Activated CD4-positive, alpha-beta T cell treated with anti-CD3 and anti-CD28 coated beads for 48 hours (primary cell): ENCODE data around the gene EFR3B.
A peak's percentile ranks its signal among the peaks of the same experiment; 100 is the strongest.
"Not testable (repeated sequence)": the region's sequence is repeated elsewhere in the genome, so short reads cannot be mapped to it uniquely, and the experiment has no call there.

Experiments used
- DNase-seq: peaks from one replicate; pipeline ENCODE4 v3.0.0-alpha.2; 2020

The EFR3B gene

DNA sequence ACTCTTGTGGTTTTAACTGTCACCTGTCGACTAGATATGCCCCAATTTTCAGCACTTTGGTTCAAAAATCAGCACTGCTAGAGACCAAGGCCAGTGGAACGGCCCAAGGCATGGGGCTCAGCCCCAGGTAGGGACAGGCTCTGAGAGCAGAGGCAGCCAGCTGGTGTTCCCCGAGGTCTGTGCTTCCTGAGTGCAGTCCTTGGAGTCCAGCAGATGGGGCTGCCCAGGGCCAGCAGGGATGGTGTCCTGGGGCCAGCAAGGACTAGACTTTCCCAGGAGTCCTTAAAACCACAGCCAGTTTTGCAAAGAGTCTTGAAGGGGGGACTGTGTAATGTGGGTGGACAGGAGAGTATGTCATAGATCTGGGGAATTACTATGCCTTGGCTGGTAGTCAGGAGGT lies 70.2 kb downstream of the EFR3B start:
- DNase-seq, result no peak

DNA sequence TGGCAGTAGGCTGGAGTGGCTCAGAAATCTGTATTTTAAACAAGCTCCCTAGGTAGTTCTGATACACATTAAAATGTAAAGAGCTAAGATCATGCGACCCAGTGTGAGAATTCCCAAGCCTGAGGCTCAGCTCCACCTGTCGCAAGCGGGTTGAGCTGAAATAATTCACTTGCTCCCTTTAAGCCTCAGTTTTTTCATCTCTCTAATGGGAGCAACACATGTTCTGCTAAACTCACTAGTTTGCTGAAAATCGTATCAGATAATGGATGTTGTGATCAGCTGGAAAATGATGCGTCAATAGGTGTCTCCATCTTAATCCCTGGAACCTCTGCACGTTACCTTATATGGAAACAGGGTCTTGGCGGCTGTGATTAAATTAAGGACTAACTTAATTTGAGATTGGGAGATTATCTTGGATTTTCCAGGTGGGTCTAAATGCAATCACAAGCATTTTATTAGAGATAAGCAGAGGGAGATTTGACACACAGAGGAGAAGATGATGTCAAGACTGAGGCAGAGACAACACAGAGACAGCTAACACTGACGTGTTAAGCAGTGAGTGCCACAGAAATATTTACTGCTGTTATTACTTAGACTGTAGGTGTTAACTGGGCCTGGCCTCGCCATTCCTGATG lies 73.5 kb downstream of the EFR3B start:
- no peak for DNase-seq

DNA sequence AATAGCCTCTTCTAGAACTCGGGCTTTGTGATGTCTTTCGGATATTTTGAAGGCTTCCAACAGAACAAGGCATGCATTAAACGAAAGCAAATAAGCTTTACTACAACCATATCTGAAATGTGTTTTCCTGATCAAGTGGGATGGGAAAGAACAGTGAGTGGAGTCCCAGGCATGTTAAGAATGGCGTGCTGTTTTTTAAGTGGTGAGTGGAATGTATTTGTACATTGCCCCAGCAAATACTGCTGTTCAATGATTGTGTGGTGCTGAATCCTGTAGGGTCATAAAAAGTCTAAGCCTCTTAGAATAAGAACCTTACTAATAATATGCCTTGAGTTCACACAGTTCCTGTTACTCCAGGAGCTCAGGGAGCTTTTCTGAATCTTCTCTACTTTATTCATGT lies 74.0 kb downstream of the EFR3B start:
- no peak for DNase-seq

- no peak for DNase-seq
These were observed 75.1 kb downstream of the EFR3B start for GRCh38 chr2:25116956-25117355.

- DNase-seq, result no peak
These were observed 77.4 kb downstream of the EFR3B start for GRCh38 chr2:25119263-25119662.

- no peak for DNase-seq
These were observed 80.5 kb downstream of the EFR3B start for GRCh38 chr2:25122367-25122766.

DNA sequence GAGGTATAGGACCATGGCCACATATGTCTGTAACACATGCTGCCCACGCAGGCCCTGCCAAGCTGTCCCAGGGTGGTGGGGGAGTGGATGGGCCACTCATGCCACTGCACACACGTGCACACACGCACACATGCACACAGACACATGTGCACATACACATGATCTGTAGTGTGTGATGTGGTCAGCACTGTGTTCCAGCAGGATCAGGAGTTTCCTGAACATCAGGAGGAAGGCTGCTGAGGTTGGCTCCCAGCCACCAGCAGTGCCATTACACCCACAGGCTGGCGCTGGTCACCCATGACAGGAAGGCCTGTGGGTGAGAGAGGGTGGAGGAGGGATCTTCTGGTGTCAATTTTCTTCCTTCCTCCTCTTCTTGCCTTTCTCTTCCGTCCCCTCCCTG lies 81.8 kb downstream of the EFR3B start:
- no peak for DNase-seq

- DNase-seq, result no peak
These were observed 83.3 kb downstream of the EFR3B start for GRCh38 chr2:25125189-25125588.

DNA sequence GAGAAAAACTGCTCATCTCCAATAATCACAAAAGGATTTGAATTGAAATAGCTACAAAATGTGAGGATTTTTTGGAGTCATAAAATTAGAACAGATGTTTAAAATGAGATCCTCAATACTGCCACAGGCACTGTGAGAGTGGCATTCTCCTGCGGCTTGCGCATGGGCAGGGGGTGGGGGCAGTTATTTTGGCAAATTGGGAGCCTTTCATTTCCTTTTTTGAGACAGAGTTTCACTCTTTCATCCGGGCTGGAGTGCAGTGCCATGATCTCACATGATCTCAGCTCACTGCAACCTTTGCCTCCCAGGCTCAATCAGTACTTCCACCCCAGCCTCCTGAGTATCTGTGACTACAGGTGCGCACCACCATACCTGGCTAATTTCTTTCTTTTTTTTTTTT lies 84.1 kb downstream of the EFR3B start:
- no peak for DNase-seq

- not testable (repeated sequence) for DNase-seq
These were observed 85.2 kb downstream of the EFR3B start for GRCh38 chr2:25127071-25127470.

- DNase-seq, result no peak
These were observed 85.8 kb downstream of the EFR3B start for GRCh38 chr2:25127646-25128045.

DNA sequence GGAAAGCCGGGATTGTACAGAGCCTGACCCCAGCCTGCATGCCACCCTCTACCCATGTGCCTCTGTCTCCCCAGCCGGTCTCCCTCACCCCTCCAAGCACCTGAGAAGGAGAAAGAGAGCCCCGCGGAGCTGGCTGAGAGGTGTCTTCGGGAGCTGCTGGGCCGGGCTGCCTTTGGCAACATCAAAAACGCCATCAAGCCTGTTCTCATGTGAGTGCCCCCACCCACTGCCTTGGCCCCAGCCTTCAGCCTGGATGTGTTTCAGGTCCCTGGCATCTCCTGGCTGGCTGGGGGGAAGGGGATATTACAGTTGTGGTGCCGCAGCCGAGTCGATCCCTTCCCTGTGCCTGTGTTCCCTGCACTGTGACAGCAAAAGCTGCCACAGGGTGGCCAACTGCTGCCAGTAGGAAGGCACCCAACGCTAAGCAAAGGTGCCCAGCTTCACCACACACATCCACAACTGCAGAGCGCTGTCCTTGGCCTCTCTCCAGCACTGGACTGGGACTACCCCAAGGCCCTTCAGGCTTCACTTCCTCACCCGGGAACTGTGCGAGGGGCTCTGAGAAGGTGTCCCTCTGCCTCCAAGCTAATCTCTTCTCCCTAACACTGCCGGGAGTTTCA lies 88.1 kb downstream of the EFR3B start:
- no peak for DNase-seq

DNA sequence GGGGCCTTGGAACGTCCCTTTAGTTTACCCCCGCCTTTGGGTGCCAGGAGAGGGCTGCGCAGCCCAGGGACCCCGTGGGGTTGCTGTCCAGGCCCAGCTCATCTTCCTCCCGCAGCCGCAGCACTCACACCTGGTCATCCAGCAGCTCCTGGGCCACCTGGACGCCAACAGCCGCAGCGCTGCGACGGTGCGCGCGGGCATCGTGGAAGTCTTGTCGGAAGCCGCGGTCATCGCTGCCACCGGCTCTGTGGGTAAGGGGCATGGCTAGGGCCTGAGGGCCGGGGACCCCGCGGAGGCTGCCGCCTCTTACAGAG lies 89.3 kb downstream of the EFR3B start:
- no peak for DNase-seq

DNA sequence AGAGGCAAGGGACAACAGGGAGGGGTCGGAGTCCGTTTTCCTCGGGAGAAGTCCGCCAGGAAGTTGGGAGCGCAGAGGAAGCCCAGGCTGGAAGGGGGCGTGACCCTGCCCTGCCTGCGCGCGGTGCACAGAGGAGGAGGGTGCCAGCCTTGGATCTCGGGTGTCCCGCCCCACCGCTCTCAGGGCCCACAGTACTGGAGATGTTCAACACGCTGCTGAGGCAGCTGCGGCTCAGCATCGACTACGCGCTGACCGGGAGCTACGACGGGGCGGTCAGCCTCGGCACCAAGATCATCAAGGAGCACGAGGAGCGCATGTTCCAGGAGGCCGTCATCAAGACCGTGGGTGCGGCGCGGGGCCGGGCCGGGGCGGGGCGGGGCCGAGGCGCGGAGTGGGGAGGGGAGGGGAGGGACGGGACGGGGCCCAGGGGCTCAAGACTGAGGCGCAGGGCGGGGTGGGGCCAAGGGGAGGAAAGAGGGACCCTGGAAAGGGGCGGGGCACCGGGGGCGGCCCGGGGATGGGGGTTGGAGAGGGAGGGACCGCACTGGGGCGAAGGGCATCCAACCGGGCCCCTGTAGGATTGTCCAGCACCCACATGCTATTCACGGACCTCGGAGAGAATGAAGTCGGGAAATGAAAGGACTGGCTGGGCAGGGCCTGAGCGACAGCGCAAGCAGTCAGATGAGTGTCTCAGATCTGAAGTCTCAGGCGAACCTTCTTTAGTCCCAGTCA lies 89.9 kb downstream of the EFR3B start:
- peak; percentile 17 for DNase-seq

- DNase-seq, result no peak
These were observed 90.4 kb downstream of the EFR3B start for GRCh38 chr2:25132299-25132635.

DNA sequence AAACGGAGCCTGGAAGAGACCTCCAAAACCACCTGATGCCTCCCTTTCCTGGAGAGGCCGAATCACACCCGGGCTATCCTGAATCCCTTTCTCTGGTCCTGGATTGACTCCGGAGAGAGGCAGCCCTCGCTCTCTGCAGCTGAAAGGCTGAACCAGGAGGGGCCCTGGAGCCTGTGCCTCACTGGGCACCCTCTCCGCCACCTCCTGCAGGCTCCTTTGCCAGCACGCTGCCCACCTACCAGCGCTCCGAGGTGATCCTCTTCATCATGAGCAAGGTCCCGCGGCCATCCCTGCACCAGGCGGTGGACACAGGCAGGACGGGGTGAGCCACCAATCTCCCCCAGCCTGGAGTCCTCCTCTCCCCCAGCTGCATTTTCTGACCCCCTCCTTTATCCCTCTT lies 90.8 kb downstream of the EFR3B start:
- DNase-seq, result no peak

DNA sequence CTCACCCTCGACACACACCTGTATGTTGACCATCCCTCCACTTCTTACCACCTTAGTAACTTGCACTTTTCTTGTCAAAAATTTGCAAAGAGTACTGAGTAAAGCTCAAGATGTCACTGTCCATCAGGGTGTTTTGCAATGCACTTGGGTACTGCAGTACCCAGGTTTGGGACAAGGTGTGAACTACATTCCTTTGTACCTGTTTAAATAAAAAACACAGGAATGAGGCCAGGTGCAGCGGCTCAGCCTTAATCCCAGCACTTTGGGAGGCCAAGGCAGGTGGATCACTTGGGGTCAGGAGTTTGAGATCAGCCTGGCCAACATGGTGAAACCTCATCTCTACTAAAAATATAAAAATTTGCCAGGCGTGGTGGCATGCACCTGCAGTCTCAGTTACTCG lies 98.7 kb downstream of the EFR3B start:
- DNase-seq, result not testable (repeated sequence)

DNA sequence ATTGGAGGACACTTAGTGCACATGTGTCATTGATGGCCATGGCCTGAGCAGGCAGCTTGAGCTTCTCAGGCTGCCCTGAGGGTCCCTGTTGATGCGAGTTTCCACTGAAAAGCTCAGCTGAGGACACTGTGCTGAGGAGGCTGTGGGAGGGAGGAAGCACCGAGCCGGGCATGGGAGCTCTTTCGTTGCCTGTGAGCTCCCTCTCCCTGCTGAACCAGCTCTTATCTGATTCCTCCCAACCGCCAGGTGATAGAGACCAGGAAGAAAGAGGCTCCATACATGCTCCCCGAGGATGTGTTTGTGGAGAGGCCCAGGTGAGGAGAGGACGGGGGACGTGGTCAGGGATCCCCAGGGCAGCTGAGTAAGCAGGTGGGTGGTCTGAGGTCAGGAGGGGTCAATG lies 99.2 kb downstream of the EFR3B start:
- no peak for DNase-seq

- no peak for DNase-seq
These were observed 103.9 kb downstream of the EFR3B start for GRCh38 chr2:25145803-25146202.

DNA sequence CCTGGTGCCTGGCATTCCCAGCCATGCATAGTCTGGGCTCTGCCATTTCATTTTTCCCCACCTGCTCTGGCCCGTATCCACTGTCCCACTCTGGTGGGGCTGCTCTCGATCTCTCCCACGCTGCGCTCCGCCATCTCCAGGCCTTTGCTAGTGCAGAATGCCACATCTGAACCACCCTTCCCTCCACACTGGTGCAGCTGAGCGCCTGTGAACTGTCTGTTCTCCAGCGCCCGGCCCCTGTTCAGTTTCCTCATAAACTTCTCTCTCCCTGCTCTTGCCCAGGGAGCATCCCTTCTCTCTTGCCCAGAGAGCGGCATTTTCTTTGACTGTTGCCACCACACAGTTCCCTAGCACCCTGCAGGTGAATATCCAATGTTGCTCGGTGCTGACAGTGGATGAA lies 105.0 kb downstream of the EFR3B start:
- no peak for DNase-seq

DNA sequence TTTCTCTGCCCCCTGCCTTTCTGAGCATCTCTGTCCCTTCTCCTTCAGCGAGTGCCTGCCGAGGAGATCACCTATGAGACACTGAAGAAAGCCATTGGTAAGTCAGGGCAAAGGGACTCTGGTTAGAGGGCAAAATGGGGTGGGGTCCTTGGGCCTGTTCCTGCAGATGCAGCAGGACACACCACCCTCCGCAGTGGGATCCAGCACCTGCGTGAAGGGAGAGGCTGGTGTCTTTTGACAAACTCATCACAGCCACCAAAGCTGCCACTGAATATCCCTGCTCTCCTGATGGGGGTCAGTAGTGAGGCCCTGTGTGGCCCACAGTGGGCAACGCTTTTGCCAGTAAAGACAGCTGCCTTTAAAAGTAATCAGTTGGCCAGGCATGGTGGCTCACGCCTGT lies 107.8 kb downstream of the EFR3B start:
- DNase-seq, result no peak

DNA sequence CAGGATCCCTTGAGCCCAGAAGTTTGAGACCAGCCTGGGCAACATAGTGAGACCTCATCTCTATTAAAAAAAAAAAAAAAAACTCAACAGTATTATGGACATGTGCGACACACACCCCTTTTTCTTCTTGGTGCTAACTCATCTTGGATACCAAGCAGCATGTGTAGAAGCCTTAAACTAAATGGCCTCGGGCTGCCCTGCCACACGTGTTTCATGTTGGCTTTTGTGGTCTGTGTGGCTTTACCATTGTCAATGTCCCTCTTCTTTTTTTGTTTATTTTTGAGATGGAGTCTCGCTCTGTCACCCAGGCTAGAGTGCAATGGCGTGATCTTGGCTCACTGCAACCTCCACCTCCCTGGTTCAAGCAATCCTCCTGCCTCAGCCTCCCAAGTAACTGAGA lies 109.1 kb downstream of the EFR3B start:
- DNase-seq, result not testable (repeated sequence)

- DNase-seq, result no peak
These were observed 109.8 kb downstream of the EFR3B start for GRCh38 chr2:25151718-25152117.

DNA sequence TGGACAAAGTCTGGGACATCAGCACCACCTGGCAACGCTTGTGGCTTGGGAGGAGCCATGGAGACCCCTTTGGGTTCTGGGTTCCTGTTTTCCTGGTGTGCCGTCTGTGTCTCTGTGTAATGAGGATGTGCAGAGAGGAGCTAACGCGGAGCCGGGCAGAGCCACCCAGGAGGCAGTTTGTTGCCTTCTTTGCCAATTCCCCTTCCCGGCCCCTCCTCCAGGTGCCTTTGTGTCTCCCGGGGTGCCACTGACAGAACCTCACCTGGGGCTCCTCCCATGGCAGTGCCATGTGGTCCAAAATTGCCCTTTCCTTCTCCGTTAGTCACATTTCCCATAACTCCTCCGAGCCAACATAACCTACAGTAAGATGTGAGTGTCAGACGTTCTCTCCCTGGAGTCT lies 113.5 kb downstream of the EFR3B start:
- no peak for DNase-seq
